ENCODE data around the gene NEURL4.

- TF ChIP-seq POLR2AphosphoS5 (IDR thresholded peaks at IDR 0.05) (no peak), CTCF (IDR thresholded peaks at IDR 0.05) (no peak), POLR2A (IDR thresholded peaks at IDR 0.05) (no peak)
Measured at GRCh38 chr17:7304179-7304578, 25.0 kb downstream of the NEURL4 start.

Measured in prostate gland (tissue), 2 donors.